ENCODE measurements around the gene SPDYE4. TPM values are rescaled to one million over a fixed set of nuclear protein-coding genes. Genes with fewer than 3 reads are reported as not detected.

Gene SPDYE4
- total RNA-seq, 1 experiment from 2014 or later = not detected

- Histone ChIP-seq H3K27me3 (ENCODE audit: control insufficient read depth, insufficient read depth, low read length) (no peaks in the 10 kb centered on the region), H3K27ac (ENCODE audit: low read length) (no peak overlapping the region), H3K36me3 (ENCODE audit: control insufficient read depth, insufficient read depth, low read length) (no peaks in the 10 kb centered on the region), H3K9me3 (ENCODE audit: control insufficient read depth, insufficient read depth, low read depth, low read length) (no peaks in the 10 kb centered on the region), H3K4me3 (ENCODE audit: low read depth in 2 of 2, low read length in 2 of 2) (no peak overlapping the region), H3K4me1 (ENCODE audit: control insufficient read depth, insufficient read depth, low read length) (no peaks in the 10 kb centered on the region)
- no TSS peak for BruUV-seq (replicated peaks)
- in situ Hi-C loops (cut with HindIII; ENCODE audit: low pct_unique_long_range_greater_than_20kb, low sequenced_read_pairs) = no loop called here
- ChIA-PET POLR2A (no interaction called here), CTCF (no interaction called here)
- DNase-seq (ENCODE audit: low read depth, low spot score) (no peak), ATAC-seq (no peak)
- intact Hi-C loops (cut with micrococcal nuclease; ENCODE audit: unreplicated experiment) = no loop called here
- no peak for TF ChIP-seq POLR2AphosphoS5 (IDR thresholded peaks at IDR 0.05; ENCODE audit: low read depth, low read length)
- TF ChIP-seq TCF7L2 (IDR thresholded peaks at IDR 0.05; ENCODE audit: low read depth, low read length) = no peak
- TF ChIP-seq CTCF (IDR thresholded peaks at IDR 0.05) = no peak
- no peak for TF ChIP-seq SIN3A (IDR thresholded peaks at IDR 0.05; ENCODE audit: borderline replicate concordance, insufficient read depth, low read depth, low read length)
- TF ChIP-seq REST (IDR thresholded peaks at IDR 0.05; ENCODE audit: insufficient read depth in 1 of 2, low read depth in 2 of 2, low read length in 1 of 2) = no peak
Measured at GRCh38 chr17:8729860-8730259, 28.5 kb downstream of the SPDYE4 start.

GRCh38 chr17:8729421-8729820 is 28.9 kb downstream of the SPDYE4 start:
- DNase-seq (ENCODE audit: low read depth, low spot score) (no peak), ATAC-seq (no peak)
- TF ChIP-seq POLR2AphosphoS5 (IDR thresholded peaks at IDR 0.05; ENCODE audit: low read depth, low read length) = no peak
- no peak for TF ChIP-seq CTCF (IDR thresholded peaks at IDR 0.05)
- TF ChIP-seq TCF7L2 (IDR thresholded peaks at IDR 0.05; ENCODE audit: low read depth, low read length) = no peak
- no peak for TF ChIP-seq SIN3A (IDR thresholded peaks at IDR 0.05; ENCODE audit: borderline replicate concordance, insufficient read depth, low read depth, low read length)
- Histone ChIP-seq H3K4me1 (ENCODE audit: control insufficient read depth, insufficient read depth, low read length) (no peaks in the 10 kb centered on the region), H3K9me3 (ENCODE audit: control insufficient read depth, insufficient read depth, low read depth, low read length) (no peaks in the 10 kb centered on the region), H3K27ac (ENCODE audit: low read length) (no peak overlapping the region), H3K27me3 (ENCODE audit: control insufficient read depth, insufficient read depth, low read length) (no peaks in the 10 kb centered on the region), H3K4me3 (ENCODE audit: low read depth in 2 of 2, low read length in 2 of 2) (no peak overlapping the region), H3K36me3 (ENCODE audit: control insufficient read depth, insufficient read depth, low read length) (no peaks in the 10 kb centered on the region)
- intact Hi-C loops (cut with micrococcal nuclease; ENCODE audit: unreplicated experiment) = no loop called here
- no TSS peak for BruUV-seq (replicated peaks)
- CTCF ChIA-PET = no interaction called here
- in situ Hi-C loops (cut with HindIII; ENCODE audit: low pct_unique_long_range_greater_than_20kb, low sequenced_read_pairs) = no loop called here
- POLR2A ChIA-PET = no interaction called here
